RWPE2 (cell line): ENCODE measurements around the gene HTR6.

ENCODE experiments used
- ATAC-seq: fragments of 200-7000 bp; cut with Tn5 transposase; 3 replicates; pipeline ENCODE4 v1.9.1; 2021; ENCODE audit warnings: low read depth
- DNase-seq: peaks from one replicate; pipeline ENCODE4 v3.0.0-alpha.2; 2020; ENCODE audit warnings: low spot score
- H3K27ac ChIP-seq: fragments of 450-650 bp; 2 replicates; pipeline ENCODE4 v1.5.1; 2017; ENCODE audit warnings: mild to moderate bottlenecking; ENCODE audit not compliant: poor library complexity, severe bottlenecking
- H3K27me3 ChIP-seq: fragments of 250-450 bp; sonication (Bioruptor Pico); 2 replicates; pipeline ENCODE4 v1.5.1; 2021; ENCODE audit warnings: mild to moderate bottlenecking, moderate library complexity; ENCODE audit not compliant: insufficient read depth, poor library complexity, severe bottlenecking
- H3K36me3 ChIP-seq: fragments of 250-450 bp; sonication (Bioruptor Pico); 2 replicates; pipeline ENCODE4 v1.5.1; 2020; ENCODE audit warnings: low read depth, mild to moderate bottlenecking, moderate library complexity
- H3K4me1 ChIP-seq: fragments of 250-450 bp; sonication (Bioruptor Pico); 2 replicates; pipeline ENCODE4 v1.5.1; 2021; ENCODE audit warnings: mild to moderate bottlenecking, moderate library complexity; ENCODE audit not compliant: insufficient read depth, poor library complexity, severe bottlenecking
- H3K4me3 ChIP-seq: fragments of 250-450 bp; sonication (Bioruptor Pico); 2 replicates; pipeline ENCODE4 v1.5.1; 2021; ENCODE audit warnings: mild to moderate bottlenecking, moderate library complexity; ENCODE audit not compliant: severe bottlenecking
- H3K9me3 ChIP-seq: fragments of 250-450 bp; sonication (Bioruptor Pico); 2 replicates; pipeline ENCODE4 v1.5.1; 2021; ENCODE audit warnings: mild to moderate bottlenecking, moderate library complexity; ENCODE audit not compliant: severe bottlenecking
- TF ChIP-seq, protein P1 (sequence below): fragments of 450-650 bp; IDR thresholded peaks from one replicate; pipeline ENCODE4 v1.5.1; 2017; ENCODE audit warnings: mild to moderate bottlenecking, moderate library complexity; ENCODE audit not compliant: poor library complexity, severe bottlenecking

Gene HTR6

DNA sequence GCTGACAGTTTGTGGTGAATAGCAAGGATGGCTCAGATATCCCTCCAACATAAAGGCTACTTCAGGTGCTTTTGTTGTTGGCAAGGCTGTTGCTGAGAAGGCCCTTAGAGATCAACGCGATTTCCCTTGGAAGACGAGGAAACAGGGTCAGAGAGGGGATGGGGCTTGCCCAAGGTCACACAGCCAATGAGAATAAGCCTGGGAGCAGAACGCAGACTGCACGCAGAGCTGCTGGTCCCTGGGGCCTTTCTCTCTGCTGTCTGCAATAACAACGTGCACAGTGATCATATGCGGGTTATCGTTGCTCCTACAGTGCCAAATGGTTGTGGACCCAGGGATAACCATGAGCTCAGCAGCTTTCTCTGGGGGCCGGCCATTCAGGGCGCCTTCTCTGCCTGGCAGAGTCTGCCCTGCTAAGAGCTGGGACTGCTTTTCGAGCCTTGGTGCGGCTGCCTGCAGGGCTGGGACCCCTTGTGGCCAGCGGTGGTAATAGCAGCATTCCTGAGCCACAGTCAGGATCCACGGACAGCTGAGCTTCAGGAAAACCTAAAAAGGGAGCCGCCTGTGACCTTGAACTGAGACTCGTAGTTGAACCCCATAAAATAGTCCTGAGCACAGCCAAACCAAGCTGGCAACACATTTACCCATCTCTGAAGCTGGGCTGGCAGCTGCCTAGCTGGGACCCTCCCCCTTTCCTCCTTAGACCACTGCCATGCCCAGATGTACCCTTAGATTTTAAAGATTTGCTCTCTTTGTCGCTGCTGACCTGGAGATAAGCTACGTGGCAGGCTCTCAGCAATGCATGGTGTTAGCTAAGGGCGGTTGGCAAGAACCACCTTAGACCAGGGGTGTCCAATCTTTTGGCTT is 39.8 kb downstream of the HTR6 start:
- no peaks in the 10 kb centered on the region for H3K4me1 ChIP-seq
- H3K36me3 ChIP-seq = no peaks in the 10 kb centered on the region
- no peaks in the 10 kb centered on the region for H3K9me3 ChIP-seq
- DNase-seq = no peak
- no peak overlapping the region for H3K4me3 ChIP-seq
- no peaks in the 10 kb centered on the region for H3K27me3 ChIP-seq
- peak; percentile 88 for ATAC-seq
- H3K27ac ChIP-seq = no peak overlapping the region
- TF ChIP-seq, protein P1, sequence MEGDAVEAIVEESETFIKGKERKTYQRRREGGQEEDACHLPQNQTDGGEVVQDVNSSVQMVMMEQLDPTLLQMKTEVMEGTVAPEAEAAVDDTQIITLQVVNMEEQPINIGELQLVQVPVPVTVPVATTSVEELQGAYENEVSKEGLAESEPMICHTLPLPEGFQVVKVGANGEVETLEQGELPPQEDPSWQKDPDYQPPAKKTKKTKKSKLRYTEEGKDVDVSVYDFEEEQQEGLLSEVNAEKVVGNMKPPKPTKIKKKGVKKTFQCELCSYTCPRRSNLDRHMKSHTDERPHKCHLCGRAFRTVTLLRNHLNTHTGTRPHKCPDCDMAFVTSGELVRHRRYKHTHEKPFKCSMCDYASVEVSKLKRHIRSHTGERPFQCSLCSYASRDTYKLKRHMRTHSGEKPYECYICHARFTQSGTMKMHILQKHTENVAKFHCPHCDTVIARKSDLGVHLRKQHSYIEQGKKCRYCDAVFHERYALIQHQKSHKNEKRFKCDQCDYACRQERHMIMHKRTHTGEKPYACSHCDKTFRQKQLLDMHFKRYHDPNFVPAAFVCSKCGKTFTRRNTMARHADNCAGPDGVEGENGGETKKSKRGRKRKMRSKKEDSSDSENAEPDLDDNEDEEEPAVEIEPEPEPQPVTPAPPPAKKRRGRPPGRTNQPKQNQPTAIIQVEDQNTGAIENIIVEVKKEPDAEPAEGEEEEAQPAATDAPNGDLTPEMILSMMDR = peak; percentile 91

DNA sequence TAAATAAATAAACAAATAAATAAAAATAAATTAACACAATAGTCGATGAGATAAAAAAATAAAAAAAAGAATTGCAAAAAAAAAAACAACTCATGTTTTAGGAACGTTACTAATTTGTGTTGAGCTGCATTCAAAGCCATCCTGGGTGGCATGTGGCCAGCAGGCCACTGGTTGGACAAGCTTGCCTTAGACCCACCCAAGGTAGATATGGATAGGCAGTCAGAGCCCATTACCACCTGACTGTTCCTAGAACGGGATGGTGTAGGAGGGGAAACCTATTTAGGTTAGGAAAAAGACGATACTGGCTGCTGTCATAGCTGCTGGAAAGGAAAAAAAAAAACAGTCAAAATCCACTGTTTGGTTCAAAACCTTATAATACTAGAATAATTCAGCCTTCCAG is 40.8 kb downstream of the HTR6 start:
- no peaks in the 10 kb centered on the region for H3K36me3 ChIP-seq
- no peak overlapping the region for H3K27ac ChIP-seq
- no peak for DNase-seq
- H3K27me3 ChIP-seq = no peaks in the 10 kb centered on the region
- H3K4me3 ChIP-seq = no peak overlapping the region
- no peaks in the 10 kb centered on the region for H3K4me1 ChIP-seq
- TF ChIP-seq, protein P1 = no peak
- ATAC-seq = no peak
- H3K9me3 ChIP-seq = no peaks in the 10 kb centered on the region

DNA sequence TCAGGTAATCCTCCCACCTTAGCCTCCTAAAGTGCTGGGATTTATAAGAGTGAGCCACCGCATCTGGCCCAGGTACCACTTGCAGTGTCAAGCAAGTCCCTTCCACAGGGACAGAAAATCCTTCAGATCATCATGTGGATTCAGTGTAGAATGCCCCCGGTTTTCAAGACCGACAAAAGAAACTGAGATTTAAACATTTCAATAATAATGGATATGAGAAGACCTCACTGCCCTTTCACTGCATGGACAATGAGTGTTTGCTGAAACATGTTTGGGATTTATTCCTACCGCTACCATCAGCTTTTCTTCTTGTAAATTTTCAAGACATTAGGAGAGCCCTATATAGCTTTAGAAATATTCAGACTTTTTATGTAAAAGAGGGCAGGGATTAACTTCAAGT is 41.5 kb downstream of the HTR6 start:
- H3K27me3 ChIP-seq = no peaks in the 10 kb centered on the region
- TF ChIP-seq, protein P1 = no peak
- no peak for DNase-seq
- no peaks in the 10 kb centered on the region for H3K9me3 ChIP-seq
- ATAC-seq = no peak
- no peaks in the 10 kb centered on the region for H3K36me3 ChIP-seq
- H3K4me1 ChIP-seq = no peaks in the 10 kb centered on the region
- H3K4me3 ChIP-seq = no peak overlapping the region
- no peak overlapping the region for H3K27ac ChIP-seq

DNA sequence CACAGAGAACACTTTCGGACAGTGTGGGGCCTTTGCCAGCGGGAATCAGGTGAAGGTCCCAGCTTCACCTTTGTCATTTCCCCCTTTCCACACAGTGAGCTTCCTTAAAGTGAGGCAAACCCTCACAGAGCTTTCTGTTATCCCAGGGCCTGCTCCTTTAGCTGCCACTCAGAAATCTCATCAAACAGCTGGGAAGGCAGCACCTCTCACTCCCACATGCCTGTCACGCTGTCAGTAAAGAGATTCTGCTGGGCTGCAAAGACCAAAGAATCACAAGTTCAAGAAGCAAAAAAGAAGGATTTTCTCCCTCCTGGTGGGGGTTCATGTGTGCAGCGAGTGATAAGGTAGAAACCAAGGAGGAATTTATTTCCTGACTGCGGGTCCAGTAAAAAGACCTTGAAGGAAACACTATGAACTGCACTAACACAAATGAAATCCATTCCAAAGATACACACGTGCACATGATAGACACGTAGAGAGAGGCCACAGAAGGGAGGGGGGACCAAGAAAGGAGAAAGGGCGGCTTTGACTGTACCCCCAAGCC is 44.0 kb downstream of the HTR6 start:
- DNase-seq = no peak
- Histone ChIP-seq H3K27ac (no peak overlapping the region), H3K4me1 (no peaks in the 10 kb centered on the region), H3K27me3 (no peaks in the 10 kb centered on the region), H3K36me3 (no peaks in the 10 kb centered on the region), H3K4me3 (no peak overlapping the region), H3K9me3 (no peaks in the 10 kb centered on the region)
- ATAC-seq = no peak
- TF ChIP-seq, protein P1 = no peak
